ENCODE data around the gene VPS13A. TPM values are rescaled to one million over a fixed set of nuclear protein-coding genes. Genes with fewer than 3 reads are reported as not detected.

VPS13A gene
- total RNA-seq, 1 experiment from 2014 or later: 32.6 TPM

- BruUV-seq (replicated peaks): no TSS peak
- Mint-ChIP-seq H3K4me3 (ENCODE audit: low read depth, unreplicated experiment) (no peak overlapping the region), H3K36me3 (ENCODE audit: insufficient read depth, unreplicated experiment) (no peaks in the 10 kb centered on the region), H3K9me3 (ENCODE audit: low read depth, unreplicated experiment) (no peaks in the 10 kb centered on the region), H3K27me3 (ENCODE audit: unreplicated experiment) (no peaks in the 10 kb centered on the region), H3K4me1 (ENCODE audit: low read depth, unreplicated experiment) (no peaks in the 10 kb centered on the region), H3K27ac (ENCODE audit: unreplicated experiment) (no peak overlapping the region)
- DNase-seq: no peak
- TF ChIP-seq CTCF (IDR thresholded peaks at IDR 0.05; ENCODE audit: unreplicated experiment): no peak
- intact Hi-C loops (cut with micrococcal nuclease; ENCODE audit: unreplicated experiment): no loop called here
- CTCF ChIA-PET: no interaction called here
Measured at GRCh38 chr9:77224746-77225312, 47.5 kb downstream of the VPS13A start.

GRCh38 chr9:77236693-77237092 is 59.4 kb downstream of the VPS13A start:
- H3K36me3 Mint-ChIP-seq (ENCODE audit: insufficient read depth, unreplicated experiment): no peaks in the 10 kb centered on the region
- no peaks in the 10 kb centered on the region for H3K9me3 Mint-ChIP-seq (ENCODE audit: low read depth, unreplicated experiment)
- H3K27me3 Mint-ChIP-seq (ENCODE audit: unreplicated experiment): no peaks in the 10 kb centered on the region
- H3K27ac Mint-ChIP-seq (ENCODE audit: unreplicated experiment): no peak overlapping the region
- H3K4me3 Mint-ChIP-seq (ENCODE audit: low read depth, unreplicated experiment): no peak overlapping the region
- BruUV-seq (replicated peaks): no TSS peak
- DNase-seq: no peak
- H3K4me1 Mint-ChIP-seq (ENCODE audit: low read depth, unreplicated experiment): no peaks in the 10 kb centered on the region
- no peak for TF ChIP-seq CTCF (IDR thresholded peaks at IDR 0.05; ENCODE audit: unreplicated experiment)
- CTCF ChIA-PET: no interaction called here
- intact Hi-C loops (cut with micrococcal nuclease; ENCODE audit: unreplicated experiment): no loop called here

- H3K27ac Mint-ChIP-seq (ENCODE audit: unreplicated experiment): no peak overlapping the region
- intact Hi-C loops (cut with micrococcal nuclease; ENCODE audit: unreplicated experiment): no loop called here
- no TSS peak for BruUV-seq (replicated peaks)
- DNase-seq: no peak
- H3K36me3 Mint-ChIP-seq (ENCODE audit: insufficient read depth, unreplicated experiment): no peaks in the 10 kb centered on the region
- H3K4me3 Mint-ChIP-seq (ENCODE audit: low read depth, unreplicated experiment): no peak overlapping the region
- H3K4me1 Mint-ChIP-seq (ENCODE audit: low read depth, unreplicated experiment): no peaks in the 10 kb centered on the region
- TF ChIP-seq CTCF (IDR thresholded peaks at IDR 0.05; ENCODE audit: unreplicated experiment): no peak
- no peaks in the 10 kb centered on the region for H3K9me3 Mint-ChIP-seq (ENCODE audit: low read depth, unreplicated experiment)
- H3K27me3 Mint-ChIP-seq (ENCODE audit: unreplicated experiment): no peaks in the 10 kb centered on the region
- CTCF ChIA-PET: no interaction called here
Measured at GRCh38 chr9:77237896-77238295, 60.6 kb downstream of the VPS13A start.

GRCh38 chr9:77251050-77251449 is 73.7 kb downstream of the VPS13A start:
- CTCF ChIA-PET: no interaction called here
- Mint-ChIP-seq H3K4me1 (ENCODE audit: low read depth, unreplicated experiment) (no peaks in the 10 kb centered on the region), H3K4me3 (ENCODE audit: low read depth, unreplicated experiment) (no peak overlapping the region), H3K9me3 (ENCODE audit: low read depth, unreplicated experiment) (no peaks in the 10 kb centered on the region), H3K27ac (ENCODE audit: unreplicated experiment) (no peak overlapping the region), H3K36me3 (ENCODE audit: insufficient read depth, unreplicated experiment) (no peaks in the 10 kb centered on the region), H3K27me3 (ENCODE audit: unreplicated experiment) (no peaks in the 10 kb centered on the region)
- BruUV-seq (replicated peaks): no TSS peak
- DNase-seq: no peak
- no peak for TF ChIP-seq CTCF (IDR thresholded peaks at IDR 0.05; ENCODE audit: unreplicated experiment)
- intact Hi-C loops (cut with micrococcal nuclease; ENCODE audit: unreplicated experiment): no loop called here
